OCI-LY1 (cell line): Measurements from ENCODE around the gene PUM1.

Experiments
- H2AFZ ChIP-seq: fragments of 200-600 bp; sonication (generic), shearing (Covaris generic); 2 replicates; pipeline ENCODE4 v1.6.0; 2014; ENCODE audit warnings: antibody characterized with exemption, mild to moderate bottlenecking, low read length
- H3F3A ChIP-seq: fragments of 200-600 bp; sonication (generic), shearing (Covaris generic); 2 replicates; pipeline ENCODE4 v1.6.0; 2014; ENCODE audit warnings: mild to moderate bottlenecking, antibody characterized with exemption, low read length, moderate library complexity; ENCODE audit not compliant: insufficient read depth
- H3K27ac ChIP-seq: fragments of 200-600 bp; sonication (generic); 2 replicates; pipeline ENCODE4 v1.5.1; 2014; ENCODE audit warnings: low read length, mixed run types, mild to moderate bottlenecking, low read depth; ENCODE audit not compliant: poor library complexity, severe bottlenecking
- H3K27me3 ChIP-seq: fragments of 200-600 bp; sonication (generic); 2 replicates; pipeline ENCODE4 v1.6.0; 2014; ENCODE audit warnings: antibody characterized with exemption, mild to moderate bottlenecking, low read length, moderate library complexity; ENCODE audit not compliant: insufficient read depth
- H3K36me3 ChIP-seq: fragments of 200-600 bp; sonication (generic); 2 replicates; pipeline ENCODE4 v1.6.1; 2014; ENCODE audit warnings: mild to moderate bottlenecking, antibody characterized with exemption, low read length, moderate library complexity, mixed read lengths; ENCODE audit not compliant: insufficient read depth
- H3K4me1 ChIP-seq: fragments of 200-600 bp; sonication (generic); 2 replicates; pipeline ENCODE4 v1.5.1; 2014; ENCODE audit warnings: mild to moderate bottlenecking, low read length, moderate library complexity; ENCODE audit not compliant: insufficient read depth, severe bottlenecking
- H3K4me2 ChIP-seq: fragments of 200-600 bp; sonication (generic), shearing (Covaris generic); 2 replicates; pipeline ENCODE4 v1.6.1; 2014; ENCODE audit warnings: low read length
- H3K4me3 ChIP-seq: fragments of 200-600 bp; sonication (generic); 2 replicates; pipeline ENCODE4 v1.5.1; 2014; ENCODE audit warnings: low read length, low read depth, mild to moderate bottlenecking, mixed read lengths; ENCODE audit not compliant: poor library complexity, severe bottlenecking
- H3K79me2 ChIP-seq: fragments of 200-600 bp; shearing (Covaris generic); 2 replicates; pipeline ENCODE4 v1.6.1; 2016; ENCODE audit warnings: mixed run types, low read length, mixed read lengths; ENCODE audit not compliant: insufficient read depth
- H3K9ac ChIP-seq: fragments of 200-600 bp; sonication (generic), shearing (Covaris generic); 2 replicates; pipeline ENCODE4 v1.6.1; 2014; ENCODE audit warnings: mild to moderate bottlenecking, low read length, mixed read lengths
- H3K9me2 ChIP-seq: fragments of 200-600 bp; sonication (generic), shearing (Covaris generic); 2 replicates; pipeline ENCODE4 v1.6.1; 2014; ENCODE audit warnings: low read depth, mild to moderate bottlenecking, low read length, mixed read lengths
- H3K9me3 ChIP-seq: fragments of 200-600 bp; shearing (Covaris generic); 2 replicates; pipeline ENCODE4 v1.6.1; 2014; ENCODE audit warnings: low read length, mixed read lengths
- H4K20me1 ChIP-seq: fragments of 200-600 bp; sonication (generic), shearing (Covaris generic); 2 replicates; pipeline ENCODE4 v1.6.0; 2016; ENCODE audit warnings: mild to moderate bottlenecking, low read length; ENCODE audit not compliant: insufficient read depth
- EZH2 ChIP-seq: fragments of 200-600 bp; sonication (generic), shearing (Covaris generic); IDR thresholded peaks from 2 replicates; pipeline ENCODE4 v1.8.0; 2017; ENCODE audit warnings: borderline replicate concordance, mixed run types, mild to moderate bottlenecking, antibody characterized with exemption, low read length, moderate library complexity, mixed read lengths
- TF ChIP-seq, protein P1 (sequence below): fragments of 200-600 bp; sonication (generic), shearing (Covaris generic); IDR thresholded peaks from 2 replicates; pipeline ENCODE4 v1.5.1; 2017; ENCODE audit warnings: mild to moderate bottlenecking, antibody characterized with exemption, low read length, moderate library complexity, mixed read lengths

PUM1 gene

DNA sequence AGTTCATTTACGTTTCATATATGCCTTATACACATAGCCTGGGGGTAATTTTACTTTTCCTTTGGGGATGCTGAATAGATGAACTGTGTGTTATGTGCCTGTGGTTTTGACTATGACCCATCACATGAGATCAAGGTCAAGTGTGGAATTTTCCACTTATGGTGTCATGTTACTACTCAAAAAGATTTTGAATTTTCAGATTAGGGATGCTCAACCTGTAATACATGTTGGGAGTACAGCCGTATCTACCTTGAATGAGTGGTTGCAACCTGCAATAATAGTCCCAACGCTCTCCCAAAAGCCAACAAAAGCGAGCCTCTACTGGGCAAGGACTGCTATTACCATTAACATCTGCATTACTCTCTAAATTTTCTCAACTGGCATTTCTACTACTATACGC lies 88.4 kb downstream of the PUM1 start:
- H3K4me3 ChIP-seq, result no peak overlapping the region
- no peaks in the 10 kb centered on the region for H3K9me3 ChIP-seq
- peaks cover 16% of the 10 kb centered on the region for H3K4me1 ChIP-seq
- no peak overlapping the region for H3K4me2 ChIP-seq
- H3K79me2 ChIP-seq, result peaks cover 8% of the 10 kb centered on the region; the same call in 1 of the 2 replicates
- TF ChIP-seq, protein P1, sequence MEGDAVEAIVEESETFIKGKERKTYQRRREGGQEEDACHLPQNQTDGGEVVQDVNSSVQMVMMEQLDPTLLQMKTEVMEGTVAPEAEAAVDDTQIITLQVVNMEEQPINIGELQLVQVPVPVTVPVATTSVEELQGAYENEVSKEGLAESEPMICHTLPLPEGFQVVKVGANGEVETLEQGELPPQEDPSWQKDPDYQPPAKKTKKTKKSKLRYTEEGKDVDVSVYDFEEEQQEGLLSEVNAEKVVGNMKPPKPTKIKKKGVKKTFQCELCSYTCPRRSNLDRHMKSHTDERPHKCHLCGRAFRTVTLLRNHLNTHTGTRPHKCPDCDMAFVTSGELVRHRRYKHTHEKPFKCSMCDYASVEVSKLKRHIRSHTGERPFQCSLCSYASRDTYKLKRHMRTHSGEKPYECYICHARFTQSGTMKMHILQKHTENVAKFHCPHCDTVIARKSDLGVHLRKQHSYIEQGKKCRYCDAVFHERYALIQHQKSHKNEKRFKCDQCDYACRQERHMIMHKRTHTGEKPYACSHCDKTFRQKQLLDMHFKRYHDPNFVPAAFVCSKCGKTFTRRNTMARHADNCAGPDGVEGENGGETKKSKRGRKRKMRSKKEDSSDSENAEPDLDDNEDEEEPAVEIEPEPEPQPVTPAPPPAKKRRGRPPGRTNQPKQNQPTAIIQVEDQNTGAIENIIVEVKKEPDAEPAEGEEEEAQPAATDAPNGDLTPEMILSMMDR, result no peak
- TF ChIP-seq EZH2, result no peak
- no peak overlapping the region for H2AFZ ChIP-seq
- no peaks in the 10 kb centered on the region for H3F3A ChIP-seq
- H3K27me3 ChIP-seq, result no peaks in the 10 kb centered on the region
- peaks cover 89% of the 10 kb centered on the region for H3K36me3 ChIP-seq
- no peak overlapping the region for H3K9ac ChIP-seq
- H3K27ac ChIP-seq, result no peak overlapping the region
- H3K9me2 ChIP-seq, result no peaks in the 10 kb centered on the region
- no peaks in the 10 kb centered on the region for H4K20me1 ChIP-seq

DNA sequence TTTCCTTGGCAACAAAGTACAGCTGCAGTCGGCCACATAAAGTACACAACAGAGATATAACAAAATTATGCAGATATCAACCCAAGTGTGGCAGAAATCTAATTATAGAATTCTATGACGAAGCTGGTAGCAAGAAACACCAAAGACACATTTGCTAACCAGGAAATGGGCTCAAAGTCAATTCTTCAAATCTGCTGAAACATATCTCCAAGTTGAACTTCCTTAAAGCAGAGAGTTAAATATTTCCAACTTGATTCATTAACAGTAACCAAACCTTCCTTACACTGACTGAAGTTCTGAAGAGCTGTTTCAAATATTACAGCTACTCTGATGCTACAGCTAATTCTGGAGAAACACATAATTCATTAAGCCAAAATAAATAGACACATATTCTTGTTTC lies 89.4 kb downstream of the PUM1 start:
- Histone ChIP-seq H2AFZ (no peak overlapping the region), H3K27ac (no peak overlapping the region), H3K36me3 (peaks cover 89% of the 10 kb centered on the region), H3K4me3 (no peak overlapping the region), H3F3A (no peaks in the 10 kb centered on the region), H3K27me3 (no peaks in the 10 kb centered on the region), H4K20me1 (no peaks in the 10 kb centered on the region), H3K9me2 (no peaks in the 10 kb centered on the region), H3K4me2 (no peak overlapping the region), H3K9ac (no peak overlapping the region), H3K4me1 (peaks cover 16% of the 10 kb centered on the region), H3K9me3 (no peaks in the 10 kb centered on the region), H3K79me2 (peaks cover 15% of the 10 kb centered on the region; the same call in 1 of the 2 replicates)
- TF ChIP-seq, protein P1, result no peak
- TF ChIP-seq EZH2, result no peak

DNA sequence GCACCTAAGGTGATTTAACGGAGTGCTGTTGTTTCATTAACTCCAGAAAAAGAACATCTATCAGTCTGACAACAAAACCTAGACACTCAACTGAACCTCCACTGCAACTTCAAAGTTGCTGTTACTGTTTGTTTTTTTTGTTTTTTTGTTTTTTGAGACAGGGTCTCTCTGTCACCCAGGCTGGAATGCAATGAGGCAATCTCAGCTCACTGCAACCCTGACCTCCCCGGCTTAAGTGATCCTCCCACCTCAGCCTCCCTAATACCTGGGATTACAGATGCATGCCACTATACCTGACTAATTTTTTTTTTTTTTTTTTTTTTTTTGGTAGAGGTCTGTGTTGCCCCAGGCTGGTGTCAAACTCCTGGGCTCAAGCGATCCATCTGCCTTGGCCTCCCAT lies 90.3 kb downstream of the PUM1 start:
- peaks cover 90% of the 10 kb centered on the region for H3K36me3 ChIP-seq

More for the DNA sequence above, 90.3 kb downstream of the PUM1 start:
- H3F3A ChIP-seq, result no peaks in the 10 kb centered on the region
- H3K27ac ChIP-seq, result no peak overlapping the region
- no peak overlapping the region for H3K9ac ChIP-seq
- no peak overlapping the region for H2AFZ ChIP-seq
- H3K27me3 ChIP-seq, result no peaks in the 10 kb centered on the region
- peaks cover 16% of the 10 kb centered on the region for H3K4me1 ChIP-seq
- no peak overlapping the region for H3K4me3 ChIP-seq
- H3K79me2 ChIP-seq, result peaks cover 16% of the 10 kb centered on the region; the same call in 1 of the 2 replicates
- no peak overlapping the region for H3K4me2 ChIP-seq
- no peaks in the 10 kb centered on the region for H3K9me3 ChIP-seq
- TF ChIP-seq EZH2, result no peak
- TF ChIP-seq, protein P1, result no peak
- H3K9me2 ChIP-seq, result no peaks in the 10 kb centered on the region
- no peaks in the 10 kb centered on the region for H4K20me1 ChIP-seq
